Omental fat pad (tissue), 4 donors: Measurements from ENCODE around the gene ZNF668. TPM values are rescaled to one million over a fixed set of nuclear protein-coding genes. Genes with fewer than 3 reads are reported as not detected.
"Not testable (repeated sequence)": the region's sequence is repeated elsewhere in the genome, so short reads cannot be mapped to it uniquely, and the experiment has no call there.

Experiments used
- ATAC-seq: fragments of 150-250 bp; one replicate; pipeline ENCODE4 v1.9.1; 2016; ENCODE audit warnings: mild to moderate bottlenecking, moderate library complexity; ENCODE audit not compliant: low FRiP score
- DNase-seq: peaks from one replicate; pipeline ENCODE4 v3.0.0-alpha.2; 2019; ENCODE audit warnings: low spot score
- total RNA-seq, 4 donors: library from RNA; depleted of rRNA; stranded (reverse); fragments of >200 nt; gene quantifications; one replicate each; pipeline ENCODE4 v1.1.0, GENCODE V29; 2016
- TF ChIP-seq, protein P1 (sequence below), 3 donors: fragments of 450-650 bp; IDR thresholded peaks; one replicate each; pipeline ENCODE4 v1.5.1; 2016 to 2017; ENCODE audit warnings: antibody characterized with exemption in 3 of 3, mild to moderate bottlenecking in 3 of 3, moderate library complexity in 2 of 3

ZNF668 gene
- total RNA-seq, 4 donors from 2014 or later: 7.4 to 13.9 (median 10.8) TPM

DNA sequence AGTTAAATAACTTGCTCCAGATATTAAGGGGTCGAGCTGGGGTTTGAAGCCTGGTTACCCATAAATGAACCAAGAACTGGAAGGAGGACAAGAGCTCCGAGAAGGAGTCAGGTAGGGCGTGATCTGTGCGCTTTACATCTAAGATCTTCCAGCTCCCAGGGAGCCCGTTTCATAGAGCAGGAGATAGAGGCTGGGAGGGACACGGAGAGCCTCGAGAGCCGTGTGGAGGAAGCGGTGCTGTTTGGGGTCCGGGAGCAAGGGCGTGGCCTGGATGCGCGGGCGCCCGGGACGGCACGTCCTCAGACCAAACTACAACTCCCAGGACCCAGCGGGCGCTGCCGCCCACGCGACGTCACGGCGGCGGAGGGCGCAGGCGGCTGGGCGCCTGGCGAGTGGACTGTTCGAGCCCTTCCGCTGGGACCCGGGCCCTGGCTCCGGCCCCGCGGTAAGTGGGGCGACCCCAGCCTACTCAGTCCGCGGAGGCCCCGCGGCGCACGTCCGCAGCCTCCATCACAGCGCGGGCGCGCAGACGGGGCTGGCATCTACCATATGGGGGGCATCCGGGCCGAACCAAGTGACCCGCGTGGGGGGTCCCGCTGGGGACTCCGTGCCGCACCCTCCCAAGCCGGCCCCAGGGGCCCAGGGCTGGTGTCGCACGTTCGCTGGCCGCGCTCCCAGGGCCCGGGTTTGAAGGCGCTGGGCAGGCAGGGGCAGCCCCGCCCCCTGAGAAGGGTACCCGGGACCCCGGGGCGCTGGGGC is 34.2 kb upstream of the ZNF668 start, which contains the start of gene BCKDK:
BCKDK (plus strand) TSS at position 352 of the 759 bp plus-strand sequence. CDS start 838 bp downstream, outside the sequence.
- ATAC-seq: peak; percentile 70
- DNase-seq: no peak
- TF ChIP-seq, protein P1, sequence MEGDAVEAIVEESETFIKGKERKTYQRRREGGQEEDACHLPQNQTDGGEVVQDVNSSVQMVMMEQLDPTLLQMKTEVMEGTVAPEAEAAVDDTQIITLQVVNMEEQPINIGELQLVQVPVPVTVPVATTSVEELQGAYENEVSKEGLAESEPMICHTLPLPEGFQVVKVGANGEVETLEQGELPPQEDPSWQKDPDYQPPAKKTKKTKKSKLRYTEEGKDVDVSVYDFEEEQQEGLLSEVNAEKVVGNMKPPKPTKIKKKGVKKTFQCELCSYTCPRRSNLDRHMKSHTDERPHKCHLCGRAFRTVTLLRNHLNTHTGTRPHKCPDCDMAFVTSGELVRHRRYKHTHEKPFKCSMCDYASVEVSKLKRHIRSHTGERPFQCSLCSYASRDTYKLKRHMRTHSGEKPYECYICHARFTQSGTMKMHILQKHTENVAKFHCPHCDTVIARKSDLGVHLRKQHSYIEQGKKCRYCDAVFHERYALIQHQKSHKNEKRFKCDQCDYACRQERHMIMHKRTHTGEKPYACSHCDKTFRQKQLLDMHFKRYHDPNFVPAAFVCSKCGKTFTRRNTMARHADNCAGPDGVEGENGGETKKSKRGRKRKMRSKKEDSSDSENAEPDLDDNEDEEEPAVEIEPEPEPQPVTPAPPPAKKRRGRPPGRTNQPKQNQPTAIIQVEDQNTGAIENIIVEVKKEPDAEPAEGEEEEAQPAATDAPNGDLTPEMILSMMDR (IDR thresholded peaks at IDR 0.05): no peak

DNA sequence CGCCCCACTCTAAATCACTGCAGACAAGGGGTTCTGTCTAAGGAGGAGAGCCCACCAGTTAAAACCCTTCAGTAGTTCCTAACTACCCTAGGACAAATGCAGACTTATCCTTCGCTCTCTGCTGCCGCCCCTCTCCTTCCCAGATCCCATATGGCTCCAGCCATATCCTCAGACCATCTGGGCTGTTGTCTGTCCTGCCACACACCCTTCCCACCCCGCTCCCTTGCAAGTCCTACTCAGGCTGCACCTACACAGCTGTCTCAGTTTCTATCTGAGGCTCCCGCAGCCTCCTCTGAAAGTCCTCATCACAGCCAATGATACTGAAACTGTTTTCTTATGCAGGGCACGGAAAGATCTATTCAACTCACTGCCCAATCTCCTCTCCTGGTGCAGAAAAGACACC is 33.4 kb upstream of the ZNF668 start:
- no peak for ATAC-seq
- no peak for DNase-seq
- TF ChIP-seq, protein P1 (IDR thresholded peaks at IDR 0.05): no peak

DNA sequence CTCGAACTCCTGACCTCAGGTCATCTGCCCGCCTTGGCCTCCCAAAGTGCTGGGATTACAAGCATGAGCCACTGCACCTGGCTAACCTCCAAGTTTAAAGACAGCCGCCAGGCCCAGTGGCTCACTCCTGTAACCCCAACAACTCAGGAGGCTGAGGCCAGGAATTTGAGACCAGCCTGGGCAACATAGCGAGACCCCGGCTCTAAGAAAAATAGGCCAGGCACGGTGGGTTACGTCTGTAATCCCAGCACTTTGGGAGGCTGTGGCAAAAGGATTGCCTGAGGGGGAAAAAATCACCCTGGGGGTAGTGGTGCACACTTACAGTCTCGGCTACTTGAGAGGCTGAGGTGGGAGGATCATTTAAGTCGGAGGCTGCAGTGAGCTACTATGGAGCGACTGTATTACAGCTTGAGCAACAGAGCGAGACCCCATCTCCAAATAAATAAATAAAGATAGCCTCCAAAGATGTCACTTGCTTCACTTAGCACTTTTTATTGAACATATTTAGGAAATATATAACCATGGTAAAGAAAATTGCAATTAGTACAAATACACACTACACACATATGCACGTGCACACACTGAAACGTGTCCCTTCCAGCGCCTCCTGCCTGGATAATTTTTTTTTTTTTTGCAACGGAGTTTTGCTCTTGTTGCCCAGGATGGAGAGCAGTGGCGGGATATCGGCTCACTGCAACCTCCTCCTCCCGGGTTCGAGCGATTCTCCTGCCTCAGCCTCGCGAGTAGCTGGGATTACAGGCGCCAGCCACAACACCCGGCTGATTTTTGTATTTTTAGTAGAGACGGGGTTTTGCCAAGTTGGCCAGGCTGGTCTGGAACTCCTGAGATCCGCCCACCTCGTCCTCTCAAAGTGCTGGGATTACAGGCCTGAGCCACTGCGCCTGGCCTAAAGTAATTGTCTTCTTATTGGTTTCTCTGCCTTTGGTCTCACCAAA is 32.7 kb upstream of the ZNF668 start:
- TF ChIP-seq, protein P1 (IDR thresholded peaks at IDR 0.05): no peak
- ATAC-seq (no peak), DNase-seq (no peak)

DNA sequence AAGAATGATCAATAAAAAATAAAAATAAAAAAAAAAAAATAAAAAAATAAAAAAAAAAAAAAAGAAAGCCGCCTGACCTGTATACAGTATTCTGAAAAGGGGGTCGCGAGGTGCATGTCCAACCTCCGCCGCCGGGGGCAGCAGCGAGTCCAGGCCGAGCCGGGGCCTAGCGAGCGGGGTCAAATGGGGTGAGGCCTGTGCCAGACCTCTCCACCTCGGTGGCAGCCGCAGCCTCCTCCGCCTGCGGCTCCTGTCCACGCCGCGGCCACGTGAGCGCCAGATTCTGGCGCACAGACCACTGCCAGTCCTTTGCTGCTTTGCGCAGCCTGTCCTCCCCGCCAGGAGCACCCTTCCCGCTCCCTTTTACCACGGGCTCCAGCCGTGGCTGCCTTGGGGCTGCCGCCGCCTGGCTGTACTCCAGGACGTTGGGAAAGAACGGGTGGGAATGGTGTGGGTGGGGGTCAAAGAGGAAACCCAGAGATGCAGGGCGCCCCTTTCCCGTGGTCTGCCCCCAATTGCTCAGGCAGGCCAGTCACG is 31.7 kb upstream of the ZNF668 start:
- DNase-seq: peak; percentile 92
- peak; percentile 90 for ATAC-seq
- TF ChIP-seq, protein P1 (IDR thresholded peaks at IDR 0.05): peak in 1 of 3 donors; percentile 49

DNA sequence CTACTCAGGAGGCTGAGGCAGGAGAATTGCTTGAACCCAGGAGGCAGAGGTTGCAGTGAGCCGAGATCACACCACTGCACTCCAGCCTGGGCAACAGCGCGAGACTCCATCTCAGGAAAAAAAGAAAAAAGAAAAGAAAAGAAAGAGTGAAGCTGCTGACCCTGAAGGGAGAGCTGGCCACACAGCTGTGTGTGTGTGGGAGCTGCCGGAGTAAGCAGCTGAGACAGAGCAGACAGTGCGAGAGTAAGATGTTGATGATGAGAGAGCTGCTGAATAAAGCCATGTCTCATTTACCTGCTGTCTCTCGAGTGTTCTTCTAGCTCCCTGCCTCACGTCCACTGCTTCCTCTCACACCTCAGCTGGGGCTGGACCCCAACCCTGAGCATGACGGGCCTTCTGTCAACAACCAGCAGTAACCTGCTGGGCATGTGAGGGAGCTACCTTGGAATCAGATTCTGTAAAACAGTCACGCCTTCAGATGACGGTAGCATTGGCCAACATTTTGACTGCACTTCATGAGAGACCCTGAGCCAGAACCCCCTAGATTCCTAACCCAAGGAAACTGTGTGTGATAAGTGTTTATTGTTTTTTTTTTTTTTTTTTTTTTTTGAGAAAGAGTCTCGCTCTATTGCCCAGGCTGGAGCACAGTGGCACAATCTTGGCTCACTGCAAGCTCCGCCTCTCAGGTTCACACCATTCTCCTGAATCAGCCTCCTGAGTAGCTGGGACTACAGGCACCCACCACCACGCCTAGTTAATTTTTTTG is 27.0 kb upstream of the ZNF668 start:
- not testable (repeated sequence) for ATAC-seq, DNase-seq

DNA sequence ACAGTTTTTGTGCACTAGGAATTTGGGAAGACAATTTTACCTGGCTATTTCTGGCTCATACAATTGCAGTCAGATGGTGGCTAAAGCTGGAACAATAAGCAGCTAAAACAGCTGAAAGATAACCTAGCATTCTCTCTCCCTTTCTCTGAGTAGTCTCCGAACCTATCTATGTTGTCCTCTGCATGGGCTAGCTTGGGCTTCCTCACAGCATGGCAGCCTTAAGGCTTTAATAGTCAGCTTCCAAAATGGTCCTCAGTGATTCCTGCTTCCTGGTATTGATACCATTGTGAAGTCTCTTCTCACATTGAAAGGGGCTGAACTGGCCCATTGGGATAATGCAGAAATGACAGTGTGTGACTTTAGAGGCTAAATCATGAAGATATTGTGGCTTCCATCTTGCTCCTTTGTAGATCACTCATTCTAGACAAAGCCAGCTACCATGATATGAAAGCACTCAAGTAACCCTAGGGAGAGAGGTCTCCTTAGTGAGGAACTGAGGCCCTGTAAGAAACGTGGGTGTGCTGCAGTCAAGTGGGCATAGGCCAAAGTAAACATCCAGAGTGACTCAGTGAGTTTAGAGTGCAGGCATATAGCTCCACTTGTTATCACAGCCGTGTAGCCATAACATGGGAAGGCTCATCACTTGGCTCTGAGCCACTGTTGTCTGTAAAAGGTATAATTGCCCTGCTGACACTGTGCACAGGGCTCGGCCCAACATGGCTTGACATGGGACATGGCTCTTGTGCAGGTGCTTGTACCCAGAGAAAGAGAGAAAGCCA is 26.0 kb upstream of the ZNF668 start:
- ATAC-seq: no peak
- DNase-seq: no peak
- TF ChIP-seq, protein P1 (IDR thresholded peaks at IDR 0.05): no peak
